Measurements from ENCODE around the gene EPN1. TPM values are rescaled to one million over a fixed set of nuclear protein-coding genes. Genes with fewer than 3 reads are reported as not detected.

The EPN1 gene
- total RNA-seq, 1 donor from 2014 or later, result 87.6 TPM

- DNase-seq (ENCODE audit: low spot score) (no peak), ATAC-seq (no peak)
- intact Hi-C loops (cut with DNase I), result no loop called here
Measured at GRCh38 chr19:55688422-55689218, 13.6 kb downstream of the EPN1 start.

GRCh38 chr19:55689411-55690108 lies 14.5 kb downstream of the EPN1 start:
- DNase-seq (ENCODE audit: low spot score) (no peak), ATAC-seq (no peak)
- intact Hi-C loops (cut with DNase I), result no loop called here

- DNase-seq (ENCODE audit: low spot score) (no peak), ATAC-seq (no peak)
- intact Hi-C loops (cut with DNase I), result no loop called here
Measured at GRCh38 chr19:55690109-55690768, 15.2 kb downstream of the EPN1 start.

- intact Hi-C loops (cut with DNase I), result no loop called here
- DNase-seq (ENCODE audit: low spot score), result peak; percentile 45
- no peak for ATAC-seq
Measured at GRCh38 chr19:55690769-55691545, 15.9 kb downstream of the EPN1 start.

- intact Hi-C loops (cut with DNase I), result no loop called here
- ATAC-seq, result no peak
- DNase-seq (ENCODE audit: low spot score), result peak; percentile 54
Measured at GRCh38 chr19:55691561-55692481, 16.8 kb downstream of the EPN1 start.

GRCh38 chr19:55692681-55693081 lies 17.7 kb downstream of the EPN1 start:
- intact Hi-C loops (cut with DNase I), result no loop called here
- ATAC-seq (no peak), DNase-seq (ENCODE audit: low spot score) (peak; percentile 51)

GRCh38 chr19:55693336-55693974 lies 18.4 kb downstream of the EPN1 start:
- intact Hi-C loops (cut with DNase I), result no loop called here
- ATAC-seq, result no peak
- DNase-seq (ENCODE audit: low spot score), result peak; percentile 49

GRCh38 chr19:55694241-55694655 lies 19.2 kb downstream of the EPN1 start:
- intact Hi-C loops (cut with DNase I), result no loop called here
- ATAC-seq, result no peak
- DNase-seq (ENCODE audit: low spot score), result no peak

GRCh38 chr19:55694656-55695491 lies 19.8 kb downstream of the EPN1 start:
- ATAC-seq, result no peak
- peak; percentile 54 for DNase-seq (ENCODE audit: low spot score)
- intact Hi-C loops (cut with DNase I), result no loop called here

GRCh38 chr19:55695511-55696290 lies 20.7 kb downstream of the EPN1 start:
- DNase-seq (ENCODE audit: low spot score) (peak; percentile 42), ATAC-seq (no peak)
- intact Hi-C loops (cut with DNase I), result no loop called here

GRCh38 chr19:55696301-55697068 lies 21.5 kb downstream of the EPN1 start:
- ATAC-seq (no peak), DNase-seq (ENCODE audit: low spot score) (peak; percentile 53)
- intact Hi-C loops (cut with DNase I), result no loop called here

- intact Hi-C loops (cut with DNase I), result no loop called here
- peak; percentile 42 for DNase-seq (ENCODE audit: low spot score)
- ATAC-seq, result no peak
Measured at GRCh38 chr19:55697069-55697440, 22.0 kb downstream of the EPN1 start.

- intact Hi-C loops (cut with DNase I), result no loop called here
- no peak for ATAC-seq
- peak; percentile 35 for DNase-seq (ENCODE audit: low spot score)
Measured at GRCh38 chr19:55697698-55698097, 22.7 kb downstream of the EPN1 start.

- intact Hi-C loops (cut with DNase I), result no loop called here
- ATAC-seq (no peak), DNase-seq (ENCODE audit: low spot score) (peak; percentile 45)
Measured at GRCh38 chr19:55698256-55698655, 23.2 kb downstream of the EPN1 start.

- ATAC-seq (no peak), DNase-seq (ENCODE audit: low spot score) (peak; percentile 21)
- intact Hi-C loops (cut with DNase I), result no loop called here
Measured at GRCh38 chr19:55699221-55699620, 24.2 kb downstream of the EPN1 start.

Data from sciatic nerve (tissue), 2 donors.